ENCODE data around the gene MBD3L5.
"Not testable (repeated sequence)": the region's sequence is repeated elsewhere in the genome, so short reads cannot be mapped to it uniquely, and the experiment has no call there.

GRCh38 chr19:7049021-7049420, 18.6 kb downstream of the MBD3L5 start, which contains the start of gene MBD3L2:
- TF ChIP-seq CTCF, POLR2A (IDR thresholded peaks at IDR 0.05): not testable (repeated sequence)
